Endothelial cell of umbilical vein (primary cell): Measurements from ENCODE around the gene NAV2. TPM values are rescaled to one million over a fixed set of nuclear protein-coding genes. Genes with fewer than 3 reads are reported as not detected.
A peak's percentile ranks its signal among the peaks of the same experiment; 100 is the strongest.

ENCODE experiments used
- BruUV-seq: library from RNA; stranded (reverse); fragments of 400-500 nt; replicated peaks from 2 replicates; lab custom pipeline; 2021; lab: Mats Ljungman, UMichigan
- CTCF ChIA-PET: fragments of 300-600, 350-600 bp; sonication (Branson Sonifier 250); formaldehyde crosslinking; loops from one replicate; lab custom pipeline; 2021; ENCODE audit warnings: antibody characterized with exemption, inconsistent platforms; lab: Charles Lee
- POLR2A ChIA-PET: fragments of 300-600, 350-600 bp; sonication (Branson Sonifier 250); formaldehyde crosslinking; loops from one replicate; lab custom pipeline; 2021; ENCODE audit warnings: antibody characterized with exemption, inconsistent platforms; lab: Charles Lee
- DNase-seq: peaks from one replicate; pipeline ENCODE4 v3.0.0-alpha.2; 2011; ENCODE audit warnings: low read depth, low spot score
- FAIRE-seq: peaks from 2 replicates; lab custom pipeline; 2011; peaks lifted over from hg19 to GRCh38; lab: Jason Lieb, UNC
- H2AFZ ChIP-seq: 2 replicates; pipeline ENCODE4 v1.6.0; 2012; ENCODE audit warnings: low read depth, low read length, control low read depth, inconsistent platforms
- H3K27ac ChIP-seq: 2 replicates; pipeline ENCODE4 v1.5.1; 2011; ENCODE audit warnings: low read depth, mild to moderate bottlenecking, control low read depth, low read length, moderate library complexity; ENCODE audit not compliant: insufficient read depth
- H3K27me3 ChIP-seq, 2 experiments: 2 replicates each; pipeline versions ENCODE4 v1.6.0 to v1.6.1; 2011; ENCODE audit warnings: low read length in 2 of 2, mixed read lengths in 1 of 2; ENCODE audit not compliant: control insufficient read depth in 2 of 2, insufficient read depth in 2 of 2
- H3K36me3 ChIP-seq, 2 experiments: 2 replicates in 1 of 2; 3 replicates in 1 of 2; pipeline ENCODE4 v1.5.1; 2011; ENCODE audit warnings: low read length in 2 of 2, mild to moderate bottlenecking in 1 of 2, moderate library complexity in 1 of 2; ENCODE audit not compliant: control insufficient read depth in 2 of 2, insufficient read depth in 2 of 2; ENCODE audit errors: extremely low read depth in 1 of 2
- H3K4me1 ChIP-seq: 3 replicates; pipeline ENCODE4 v1.5.1; 2011; ENCODE audit warnings: mild to moderate bottlenecking, low read length; ENCODE audit not compliant: control insufficient read depth, insufficient read depth; ENCODE audit errors: extremely low read depth
- H3K4me2 ChIP-seq: 2 replicates; pipeline ENCODE4 v1.6.1; 2011; ENCODE audit warnings: low read length, control low read depth, mixed read lengths; ENCODE audit not compliant: insufficient read depth
- H3K4me3 ChIP-seq, 3 experiments: fragments of 200-600 bp in 1 of 3; sonication (generic), shearing (Covaris generic) in 1 of 3; replicated peaks in 1 of 3; 2 replicates each; pipeline ENCODE4 v1.5.1; 2011 to 2016; ENCODE audit warnings: control low read depth in 3 of 3, low read length in 3 of 3, mild to moderate bottlenecking in 2 of 3, inconsistent platforms in 1 of 3, low read depth in 1 of 3, moderate library complexity in 1 of 3; ENCODE audit not compliant: insufficient read depth in 1 of 3
- H3K79me2 ChIP-seq: 2 replicates; pipeline ENCODE4 v1.6.0; 2012; ENCODE audit warnings: low read length, inconsistent platforms; ENCODE audit not compliant: control insufficient read depth, insufficient read depth
- H3K9ac ChIP-seq: replicated peaks from 2 replicates; pipeline ENCODE3; 2011; ENCODE audit warnings: low read length, control low read depth; ENCODE audit not compliant: insufficient read depth; ENCODE audit errors: extremely low read depth
- H3K9me1 ChIP-seq: replicated peaks from 3 replicates; pipeline ENCODE4 v1.6.0; 2011; ENCODE audit warnings: mild to moderate bottlenecking, low read length; ENCODE audit not compliant: control insufficient read depth, insufficient read depth; ENCODE audit errors: extremely low read depth
- H3K9me3 ChIP-seq: replicated peaks from 2 replicates; pipeline ENCODE4 v1.5.1; 2012; ENCODE audit warnings: low read length, inconsistent platforms; ENCODE audit not compliant: control insufficient read depth, insufficient read depth
- H4K20me1 ChIP-seq: replicated peaks from 2 replicates; pipeline ENCODE3; 2011; ENCODE audit warnings: mild to moderate bottlenecking, low read length; ENCODE audit not compliant: control insufficient read depth, insufficient read depth; ENCODE audit errors: extremely low read depth
- EZH2 ChIP-seq: IDR thresholded peaks from 2 replicates; pipeline ENCODE4 v1.6.1; 2012; ENCODE audit warnings: borderline replicate concordance, low read depth, mild to moderate bottlenecking, moderate library complexity, low read length, inconsistent platforms; ENCODE audit not compliant: severe bottlenecking
- FOS ChIP-seq: IDR thresholded peaks from 2 replicates; pipeline ENCODE4 v1.6.1; 2011; ENCODE audit warnings: mild to moderate bottlenecking, low read length, moderate library complexity, borderline replicate concordance; ENCODE audit not compliant: insufficient read depth
- GATA2 ChIP-seq: IDR thresholded peaks from 2 replicates; pipeline ENCODE4 v1.7.0; 2011; ENCODE audit warnings: low read depth, mild to moderate bottlenecking, moderate library complexity, mixed read lengths, low read length; ENCODE audit not compliant: insufficient read length, insufficient read depth
- JUN ChIP-seq: IDR thresholded peaks from 2 replicates; pipeline ENCODE4 v1.6.1; 2011; ENCODE audit warnings: borderline replicate concordance, low read depth; ENCODE audit not compliant: insufficient read length, insufficient read depth
- MYC ChIP-seq: IDR thresholded peaks from one replicate; pipeline ENCODE4 v1.6.1; 2011; ENCODE audit warnings: mild to moderate bottlenecking, low read depth, low read length
- POLR2A ChIP-seq: IDR thresholded peaks from 2 replicates; pipeline ENCODE4 v1.6.1; 2012; ENCODE audit warnings: low read depth, mild to moderate bottlenecking, control low read depth, low read length
- POLR2AphosphoS5 ChIP-seq: IDR thresholded peaks from 2 replicates; pipeline ENCODE4 v1.6.1; 2012; ENCODE audit warnings: low read depth, mild to moderate bottlenecking, control low read depth, low read length, moderate library complexity; ENCODE audit not compliant: insufficient read depth
- dilution Hi-C: fragments of 300-500 bp; cut with MboI; formaldehyde crosslinking; loops from one replicate; pipeline ENCODE4 v1.15.0; 2019; ENCODE audit warnings: low sequenced_read_pairs; ENCODE audit not compliant: extremely low pct_ligation_motif_present
- intact Hi-C: fragments of 100-400 bp; cut with micrococcal nuclease; formaldehyde crosslinking; loops from one replicate; pipeline ENCODE4 v1.10.0; 2022
- polyA plus RNA-seq, 4 experiments: library from polyadenylated mRNA; depleted of rRNA in 3 of 4; stranded (reverse) in 3 of 4; unstranded in 1 of 4; fragments of >200 nt; gene quantifications; 2 replicates each; pipeline versions ENCODE4 v1.2.1 to v1.2.3, GENCODE V29; 2011 to 2012; ENCODE audit warnings: missing spikeins in 1 of 4
- total RNA-seq: library from RNA; stranded (reverse); gene quantifications from 2 replicates; pipeline ENCODE4 v1.2.3, GENCODE V29; 2021
- TF ChIP-seq, protein P1 (sequence below), 2 donors: IDR thresholded peaks; 1 replicate in 1 of 2; 2 replicates in 1 of 2; pipeline ENCODE4 v1.5.1; 2011; ENCODE audit warnings: low read length in 2 of 2, mild to moderate bottlenecking in 2 of 2, moderate library complexity in 2 of 2, control low read depth in 1 of 2, inconsistent platforms in 1 of 2, low read depth in 1 of 2; ENCODE audit not compliant: insufficient read depth in 1 of 2; ENCODE audit errors: extremely low read depth in 1 of 2
- TF ChIP-seq, protein P2 (sequence below): IDR thresholded peaks from 2 replicates; pipeline ENCODE4 v1.6.1; 2011; ENCODE audit not compliant: insufficient read depth, insufficient read length

Gene NAV2
- total and polyA plus RNA-seq, 2 donors (not counting 3 experiments of a cell fraction or from before 2014, with no cell fraction given), result 10.9 to 68.0 TPM

DNA sequence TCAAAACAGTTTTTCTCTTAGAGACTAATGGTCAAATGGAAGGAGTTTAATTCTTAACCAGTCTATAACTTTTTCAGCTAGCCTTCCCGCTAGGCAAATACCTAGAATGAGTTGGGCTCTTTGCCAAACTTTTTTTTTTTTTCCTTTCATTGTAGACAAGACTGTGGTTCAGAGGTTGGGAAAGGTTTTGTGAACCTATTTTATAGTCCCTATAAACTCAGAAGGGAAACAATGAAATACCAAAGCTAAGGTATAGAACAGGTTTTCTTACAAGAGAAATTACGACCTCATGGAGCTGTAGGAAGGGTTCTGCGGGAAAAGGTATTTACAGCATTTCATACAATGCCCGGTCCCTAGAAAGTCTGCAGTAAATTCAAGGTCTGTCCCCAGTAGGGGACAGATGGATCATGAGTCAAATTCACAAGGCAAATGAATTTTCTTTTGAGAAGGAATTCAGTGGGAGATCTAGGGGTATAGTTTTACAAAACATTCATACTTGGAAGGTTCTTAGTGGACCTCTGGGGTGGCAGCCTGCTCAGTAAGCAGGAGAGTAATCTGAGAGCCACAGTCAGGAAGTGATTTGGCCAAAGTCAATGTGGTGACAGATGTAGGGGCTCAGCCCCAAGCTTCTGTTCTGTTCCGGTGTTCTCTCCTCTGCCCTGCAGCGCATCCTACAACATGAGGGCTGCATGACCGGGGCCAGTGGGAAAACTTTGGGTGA is 300.9 kb downstream of the NAV2 start:
- POLR2A ChIA-PET, result no interaction called here
- peak; percentile 41 for DNase-seq

More for the DNA sequence above, 300.9 kb downstream of the NAV2 start:
- Histone ChIP-seq H3K36me3 (no peaks in the 10 kb centered on the region), H3K4me1 (peaks cover 7% of the 10 kb centered on the region), H3K9me1 (no peaks in the 10 kb centered on the region), H4K20me1 (no peaks in the 10 kb centered on the region), H2AFZ (no peak overlapping the region), H3K27ac (no peak overlapping the region), H3K9me3 (no peaks in the 10 kb centered on the region), H3K27me3 (no peaks in the 10 kb centered on the region), H3K4me3 (no peak overlapping the region), H3K4me2 (no peak overlapping the region), H3K9ac (no peak overlapping the region), H3K79me2 (no peaks in the 10 kb centered on the region)
- no TSS peak for BruUV-seq
- FAIRE-seq, result no peak
- TF ChIP-seq FOS, result no peak
- TF ChIP-seq MYC, result no peak
- TF ChIP-seq EZH2, result no peak
- TF ChIP-seq, protein P1, sequence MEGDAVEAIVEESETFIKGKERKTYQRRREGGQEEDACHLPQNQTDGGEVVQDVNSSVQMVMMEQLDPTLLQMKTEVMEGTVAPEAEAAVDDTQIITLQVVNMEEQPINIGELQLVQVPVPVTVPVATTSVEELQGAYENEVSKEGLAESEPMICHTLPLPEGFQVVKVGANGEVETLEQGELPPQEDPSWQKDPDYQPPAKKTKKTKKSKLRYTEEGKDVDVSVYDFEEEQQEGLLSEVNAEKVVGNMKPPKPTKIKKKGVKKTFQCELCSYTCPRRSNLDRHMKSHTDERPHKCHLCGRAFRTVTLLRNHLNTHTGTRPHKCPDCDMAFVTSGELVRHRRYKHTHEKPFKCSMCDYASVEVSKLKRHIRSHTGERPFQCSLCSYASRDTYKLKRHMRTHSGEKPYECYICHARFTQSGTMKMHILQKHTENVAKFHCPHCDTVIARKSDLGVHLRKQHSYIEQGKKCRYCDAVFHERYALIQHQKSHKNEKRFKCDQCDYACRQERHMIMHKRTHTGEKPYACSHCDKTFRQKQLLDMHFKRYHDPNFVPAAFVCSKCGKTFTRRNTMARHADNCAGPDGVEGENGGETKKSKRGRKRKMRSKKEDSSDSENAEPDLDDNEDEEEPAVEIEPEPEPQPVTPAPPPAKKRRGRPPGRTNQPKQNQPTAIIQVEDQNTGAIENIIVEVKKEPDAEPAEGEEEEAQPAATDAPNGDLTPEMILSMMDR (IDR thresholded peaks at IDR 0.05; ENCODE audit: extremely low read depth in 1 of 2, insufficient read depth in 1 of 2, low read depth in 1 of 2, low read length in 2 of 2), result no peak
- no peak for TF ChIP-seq GATA2
- TF ChIP-seq, protein P2, sequence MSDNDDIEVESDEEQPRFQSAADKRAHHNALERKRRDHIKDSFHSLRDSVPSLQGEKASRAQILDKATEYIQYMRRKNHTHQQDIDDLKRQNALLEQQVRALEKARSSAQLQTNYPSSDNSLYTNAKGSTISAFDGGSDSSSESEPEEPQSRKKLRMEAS, result no peak
- no peak for TF ChIP-seq JUN
- no peak for TF ChIP-seq POLR2A
- no peak for TF ChIP-seq POLR2AphosphoS5
- dilution Hi-C loops (no loop called here), intact Hi-C loops (no loop called here)
- CTCF ChIA-PET, result interaction anchor here (1.0 to 1.2 kb wide), 3 partner anchors 9 to 29 kb away, joined by 3 to 4 read pairs (median 3); no protein-coding TSS in a partner anchor
